Stimulated activated CD8-positive, alpha-beta memory T cell treated with anti-CD3 and anti-CD28 coated beads, Interleukin-2, amount 100 ng/mL, for 48 hours (primary cell): ENCODE data around the gene KRT26.
A peak's percentile ranks its signal among the peaks of the same experiment; 100 is the strongest.
"Not testable (repeated sequence)": the region's sequence is repeated elsewhere in the genome, so short reads cannot be mapped to it uniquely, and the experiment has no call there.

Experiments
- DNase-seq, 2 donors: peaks; one replicate each; pipeline ENCODE4 v3.0.0-alpha.2; 2020; ENCODE audit warnings: low read depth in 2 of 2

Gene KRT26

GRCh38 chr17:40794466-40794865, 22.5 kb upstream of the KRT26 start:
- DNase-seq, result no peak

DNA sequence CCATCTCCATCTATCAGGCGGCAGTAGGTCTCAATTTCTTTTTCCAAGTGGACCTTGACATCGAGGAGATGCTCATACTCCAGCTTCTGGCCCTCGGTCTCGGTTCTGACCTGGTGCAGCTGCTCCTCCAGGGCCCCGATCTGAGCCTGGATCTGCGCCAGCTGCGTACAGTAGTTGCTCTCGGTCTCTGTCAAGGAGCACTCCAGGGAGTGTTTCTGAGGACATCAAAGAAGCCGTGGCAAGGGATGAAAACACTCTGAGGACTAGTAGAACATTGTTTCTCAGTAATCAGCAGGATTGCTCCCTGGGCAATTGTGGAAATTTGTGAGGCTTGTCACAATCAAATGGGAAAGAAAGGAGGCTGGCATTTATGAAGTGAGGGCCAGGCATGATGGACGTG, 21.8 kb upstream of the KRT26 start:
- no peak for DNase-seq

DNA sequence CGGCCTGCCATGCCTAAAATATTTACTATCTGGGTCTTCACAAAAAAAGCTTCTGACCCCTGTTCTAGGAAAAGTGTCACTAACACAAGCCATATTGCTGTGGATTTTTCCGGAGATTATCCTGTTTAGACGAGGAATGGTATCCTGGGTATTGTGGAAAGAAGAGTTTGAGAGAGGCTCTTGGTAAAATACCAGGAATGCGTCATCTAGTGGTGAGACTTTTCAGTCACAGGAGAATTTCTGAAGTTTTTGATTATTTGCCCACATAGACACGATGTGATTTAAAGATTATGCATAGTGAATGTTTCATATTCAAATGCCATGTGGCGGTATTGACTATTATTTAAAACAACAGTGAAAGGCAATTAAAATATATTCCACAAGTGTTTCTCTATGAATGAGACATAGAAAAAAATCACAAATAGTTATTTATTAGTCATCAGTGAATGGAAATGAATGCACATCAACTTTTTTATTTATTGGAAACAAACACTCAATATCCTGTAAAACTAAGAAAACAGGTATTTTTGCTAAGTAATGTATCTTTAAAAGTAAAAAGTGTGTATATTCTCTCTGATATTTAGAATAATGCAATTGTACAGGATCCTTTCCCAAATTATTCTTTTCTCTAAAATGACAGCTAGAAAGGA, 19.9 kb upstream of the KRT26 start:
- no peak for DNase-seq

DNA sequence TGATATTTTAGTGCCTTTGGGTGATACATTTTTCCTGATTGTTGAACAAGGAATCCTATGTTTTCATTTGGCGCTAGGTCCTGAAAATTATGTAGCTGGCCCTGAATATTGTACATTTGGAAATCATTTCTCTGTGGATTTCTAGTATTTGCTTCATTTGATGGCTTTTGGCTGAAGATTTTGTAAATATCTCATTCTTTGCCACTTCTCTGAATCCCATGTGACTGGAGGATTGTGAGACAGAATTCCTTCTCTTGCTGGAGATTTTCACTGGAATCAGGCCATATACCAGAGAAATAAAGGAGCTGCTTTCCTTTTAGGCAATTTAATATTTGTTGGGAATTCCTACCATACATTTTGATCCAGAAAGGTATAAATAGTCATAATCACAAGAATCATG, 19.1 kb upstream of the KRT26 start:
- no peak for DNase-seq

DNA sequence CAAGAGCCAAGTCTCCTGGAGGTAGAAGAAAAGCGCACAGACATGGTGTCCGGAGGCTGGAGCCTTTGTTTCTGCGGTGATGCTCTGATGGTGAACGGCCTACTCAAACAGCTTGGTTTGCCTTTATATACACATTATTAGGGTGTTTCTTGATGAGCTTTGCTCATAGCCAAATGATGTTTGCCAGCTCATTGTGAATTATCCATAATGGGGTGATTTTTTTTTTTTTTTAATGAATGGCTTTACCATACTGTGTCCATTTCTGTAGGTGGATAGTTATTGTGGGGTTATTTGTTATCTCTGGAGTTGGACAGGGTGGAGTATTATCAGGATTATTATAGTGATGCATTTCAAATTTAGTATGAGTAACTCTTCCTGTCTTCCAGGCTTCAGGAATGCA, 10.4 kb upstream of the KRT26 start, which contains the start of gene KRT27:
KRT27 (minus strand) TSS at position 101 of the 400 bp plus-strand sequence; CDS start at position 44, 57 bp downstream.
- DNase-seq, result no peak

- peak; percentile 2 to 3 for DNase-seq
These were observed 7.3 kb upstream of the KRT26 start for GRCh38 chr17:40779181-40779909.

DNA sequence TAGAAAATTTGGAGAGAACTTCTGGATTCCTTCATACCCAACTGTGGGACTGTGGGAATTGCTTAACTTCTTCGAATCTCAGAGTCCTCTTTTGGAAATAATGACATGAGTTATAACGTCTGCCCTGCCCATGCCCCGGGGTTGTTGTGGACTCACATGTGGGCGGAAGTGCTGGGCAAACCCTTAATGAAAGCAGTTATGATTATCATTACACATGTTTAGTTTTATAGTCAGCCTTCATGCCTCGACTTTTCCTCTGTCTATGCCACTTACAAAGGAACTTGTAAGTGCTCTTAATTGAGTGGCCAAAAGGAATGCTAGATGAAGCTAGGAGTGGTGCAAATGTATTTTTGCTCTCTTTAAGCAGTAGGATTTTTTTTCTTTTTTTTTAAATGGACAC, 6.5 kb upstream of the KRT26 start:
- no peak for DNase-seq

DNA sequence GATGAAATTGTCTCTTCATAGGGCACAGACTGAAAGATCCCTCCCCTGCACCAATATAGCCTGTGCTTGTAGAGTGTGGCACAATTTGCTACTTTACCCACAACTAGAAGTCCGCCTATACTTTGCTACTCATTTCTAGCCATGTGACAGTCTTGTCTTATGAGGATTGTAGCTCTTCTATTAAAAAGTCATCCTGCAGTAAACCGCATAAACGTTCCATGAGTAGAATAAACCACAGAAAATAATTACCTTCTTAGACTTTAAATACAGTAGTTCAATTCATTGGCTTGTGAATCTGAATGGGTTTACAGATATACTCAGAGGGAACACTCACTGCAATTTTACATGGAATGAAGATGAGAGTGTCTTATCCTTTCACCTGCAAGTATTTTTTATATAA, 6.0 kb upstream of the KRT26 start:
- no peak for DNase-seq

DNA sequence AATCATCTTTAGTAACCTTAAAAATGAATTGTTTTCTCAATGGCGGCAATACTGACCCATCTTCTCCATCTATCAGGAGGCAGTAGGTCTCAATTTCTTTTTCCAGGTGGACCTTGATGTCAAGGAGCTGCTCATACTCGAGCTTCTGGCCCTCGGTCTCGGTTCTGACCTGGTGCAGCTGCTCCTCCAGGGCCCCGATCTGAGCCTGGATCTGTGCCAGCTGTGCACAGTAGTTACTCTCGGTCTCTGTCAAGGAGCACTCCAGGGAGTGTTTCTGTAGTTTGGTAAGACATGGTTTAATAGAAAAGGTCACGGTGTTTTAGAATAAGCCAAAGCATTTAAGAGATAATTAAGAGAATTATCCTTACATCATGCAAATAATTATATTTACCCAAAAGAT, 5.5 kb upstream of the KRT26 start:
- no peak for DNase-seq

DNA sequence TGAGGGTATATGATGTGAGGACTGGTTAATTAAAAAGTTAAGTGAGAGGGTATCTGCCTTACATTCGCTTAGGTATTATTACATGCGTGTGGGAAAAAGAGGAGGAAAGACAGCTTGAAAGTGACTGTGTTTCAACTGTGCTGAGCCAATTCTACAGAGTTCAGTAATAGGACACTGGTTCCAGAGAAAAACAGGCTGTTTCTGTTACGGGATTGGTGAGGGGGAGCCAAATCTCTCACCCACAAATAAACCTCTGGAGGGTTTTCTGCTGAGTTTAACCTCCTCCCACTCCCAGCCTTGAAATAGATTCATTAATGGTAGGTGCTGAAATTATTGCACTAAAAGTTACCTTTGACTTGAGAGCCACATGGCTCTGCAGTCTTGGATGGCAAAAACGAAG, 3.9 kb upstream of the KRT26 start:
- no peak for DNase-seq

- no peak for DNase-seq
These were observed 6.3 kb downstream of the KRT26 start for GRCh38 chr17:40765657-40766056.

GRCh38 chr17:40763752-40764151, 8.2 kb downstream of the KRT26 start:
- no peak for DNase-seq

- no peak for DNase-seq
These were observed 11.6 kb downstream of the KRT26 start for GRCh38 chr17:40760105-40761016.

GRCh38 chr17:40755231-40755630, 16.8 kb downstream of the KRT26 start, which contains the start of gene KRT25:
TSS of gene KRT25 (minus strand) at chr17:40755331. CDS start at chr17:40755271, 60 bp downstream.
- no peak for DNase-seq

DNA sequence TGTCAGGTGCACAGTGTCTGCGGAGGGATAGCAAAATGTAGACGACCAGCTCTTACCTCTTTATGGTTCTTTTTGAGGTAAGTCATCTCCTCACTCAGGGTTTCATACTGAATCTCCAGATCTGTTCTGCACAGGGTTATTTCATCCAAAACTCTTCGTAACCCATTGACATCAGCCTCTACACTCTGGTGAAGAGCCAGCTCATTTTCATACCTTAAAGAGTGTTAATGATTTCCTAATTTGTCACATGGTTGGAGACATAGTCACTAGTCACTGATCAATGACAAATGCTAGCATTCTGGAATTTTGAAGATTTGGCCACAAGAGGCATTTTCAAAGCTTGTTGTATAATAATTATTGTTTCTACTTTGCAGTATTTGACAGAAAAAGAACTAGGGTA, 18.2 kb downstream of the KRT26 start:
- DNase-seq, result no peak

GRCh38 chr17:40751065-40751464, 20.9 kb downstream of the KRT26 start:
- no peak for DNase-seq

GRCh38 chr17:40750391-40750790, 21.6 kb downstream of the KRT26 start:
- DNase-seq, result no peak

DNA sequence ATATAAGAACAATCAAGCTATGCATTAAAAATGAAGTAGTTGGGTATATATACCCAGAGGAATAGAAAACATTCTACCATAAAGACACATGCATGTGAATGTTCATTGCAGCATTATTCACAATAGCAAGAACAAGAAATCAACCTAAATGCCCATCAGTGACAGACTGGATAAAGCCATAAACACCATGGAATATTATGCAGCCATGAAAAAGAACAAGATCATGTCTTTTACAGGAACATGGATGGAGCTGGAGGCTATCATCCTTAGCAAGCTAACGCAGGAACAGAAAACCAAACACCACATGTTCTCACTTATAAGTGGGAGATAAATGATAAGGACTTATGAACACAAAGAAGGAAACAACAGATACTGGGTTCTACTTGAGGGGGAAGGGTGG, 23.3 kb downstream of the KRT26 start:
- not testable (repeated sequence) for DNase-seq

DNA sequence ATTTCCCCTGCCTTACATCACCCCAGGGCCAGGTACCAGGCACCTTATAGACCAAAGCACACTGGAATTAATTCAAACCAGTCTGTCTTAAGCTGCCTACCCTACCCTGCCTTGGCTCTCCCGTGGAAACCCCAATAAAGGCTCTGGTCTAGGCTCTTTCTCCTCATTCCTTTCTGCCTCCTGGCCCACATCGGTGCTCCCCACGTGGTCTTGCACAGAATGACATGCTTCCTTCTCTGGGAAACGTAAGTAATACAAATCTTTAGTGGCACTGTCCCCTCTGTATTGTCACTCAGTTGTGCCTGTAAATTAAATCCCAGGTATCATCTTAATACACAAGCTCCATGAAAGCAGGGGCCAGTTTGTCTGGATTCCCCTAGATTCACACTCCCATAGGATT, 33.4 kb downstream of the KRT26 start:
- DNase-seq, result no peak

- no peak for DNase-seq
These were observed 37.0 kb downstream of the KRT26 start for GRCh38 chr17:40735016-40735415.

- no peak for DNase-seq
These were observed 38.0 kb downstream of the KRT26 start for GRCh38 chr17:40734018-40734417.

DNA sequence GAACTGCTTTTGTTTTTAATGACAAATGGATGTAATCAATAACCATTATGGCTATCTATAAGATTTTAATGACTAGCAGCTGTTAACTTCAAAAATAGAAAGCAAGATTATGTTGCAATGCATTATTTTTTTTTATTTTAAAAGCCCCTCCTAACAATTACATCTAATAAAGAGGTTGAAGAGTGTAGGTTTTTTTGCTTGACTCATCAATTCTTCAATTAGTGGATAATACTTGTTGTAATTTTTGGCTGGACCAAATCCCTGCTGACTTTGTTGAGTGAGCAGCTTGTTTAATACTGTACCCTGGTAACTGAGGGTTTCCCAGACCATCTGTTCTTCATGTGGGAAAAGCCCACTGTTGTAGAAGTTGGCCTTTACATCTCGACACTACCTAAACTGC, 41.0 kb downstream of the KRT26 start:
- no peak for DNase-seq
